ENCODE measurements around the gene KCNJ6. TPM values are rescaled to one million over a fixed set of nuclear protein-coding genes. Genes with fewer than 3 reads are reported as not detected.

Gene KCNJ6
- total RNA-seq, 2 experiments from 2014 or later, result not detected

GRCh38 chr21:37684115-37684493 lies 232.2 kb downstream of the KCNJ6 start:
- no peaks in the 10 kb centered on the region for H3K4me1 ChIP-seq (ENCODE audit: insufficient read depth, low read length, poor library complexity, severe bottlenecking)
- ChIA-PET CTCF (ENCODE audit: unreplicated experiment) (no interaction called here), POLR2A (no interaction called here)
- no peaks in the 10 kb centered on the region for H3K36me3 ChIP-seq (ENCODE audit: insufficient read depth, low read length)
- no peak overlapping the region for H3K27ac ChIP-seq (ENCODE audit: low read depth, low read length, poor library complexity, severe bottlenecking)
- no peak overlapping the region for H3K4me3 ChIP-seq (ENCODE audit: low read depth, low read length, poor library complexity, severe bottlenecking)
- no peak overlapping the region for H2AFZ ChIP-seq (ENCODE audit: low read length)
- H3K4me2 ChIP-seq (ENCODE audit: low read length), result no peak overlapping the region
- DNase-seq (ENCODE audit: low spot score), result no peak
- no TSS peak for BruUV-seq (replicated peaks)
- intact Hi-C loops (cut with micrococcal nuclease; ENCODE audit: unreplicated experiment), result no loop called here
- no peaks in the 10 kb centered on the region for H3K9me2 ChIP-seq (ENCODE audit: insufficient read depth, low read length)
- H3K79me2 ChIP-seq (ENCODE audit: insufficient read depth, low read depth, low read length), result no peaks in the 10 kb centered on the region
- H4K20me1 ChIP-seq (ENCODE audit: insufficient read depth, low read length), result no peaks in the 10 kb centered on the region
- TF ChIP-seq EZH2phosphoT487 (IDR thresholded peaks at IDR 0.05; ENCODE audit: borderline replicate concordance, low read depth, low read length), result no peak
- TF ChIP-seq, protein P1, sequence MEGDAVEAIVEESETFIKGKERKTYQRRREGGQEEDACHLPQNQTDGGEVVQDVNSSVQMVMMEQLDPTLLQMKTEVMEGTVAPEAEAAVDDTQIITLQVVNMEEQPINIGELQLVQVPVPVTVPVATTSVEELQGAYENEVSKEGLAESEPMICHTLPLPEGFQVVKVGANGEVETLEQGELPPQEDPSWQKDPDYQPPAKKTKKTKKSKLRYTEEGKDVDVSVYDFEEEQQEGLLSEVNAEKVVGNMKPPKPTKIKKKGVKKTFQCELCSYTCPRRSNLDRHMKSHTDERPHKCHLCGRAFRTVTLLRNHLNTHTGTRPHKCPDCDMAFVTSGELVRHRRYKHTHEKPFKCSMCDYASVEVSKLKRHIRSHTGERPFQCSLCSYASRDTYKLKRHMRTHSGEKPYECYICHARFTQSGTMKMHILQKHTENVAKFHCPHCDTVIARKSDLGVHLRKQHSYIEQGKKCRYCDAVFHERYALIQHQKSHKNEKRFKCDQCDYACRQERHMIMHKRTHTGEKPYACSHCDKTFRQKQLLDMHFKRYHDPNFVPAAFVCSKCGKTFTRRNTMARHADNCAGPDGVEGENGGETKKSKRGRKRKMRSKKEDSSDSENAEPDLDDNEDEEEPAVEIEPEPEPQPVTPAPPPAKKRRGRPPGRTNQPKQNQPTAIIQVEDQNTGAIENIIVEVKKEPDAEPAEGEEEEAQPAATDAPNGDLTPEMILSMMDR (conservative IDR thresholded peaks at IDR 0.05; ENCODE audit: low read length), result no peak
- H3K9me3 ChIP-seq (ENCODE audit: low read length), result no peaks in the 10 kb centered on the region

GRCh38 chr21:37683396-37684114 lies 232.7 kb downstream of the KCNJ6 start:
- POLR2A ChIA-PET, result no interaction called here
- no peaks in the 10 kb centered on the region for H3K79me2 ChIP-seq (ENCODE audit: insufficient read depth, low read depth, low read length)
- H3K4me1 ChIP-seq (ENCODE audit: insufficient read depth, low read length, poor library complexity, severe bottlenecking), result no peaks in the 10 kb centered on the region
- BruUV-seq (replicated peaks), result no TSS peak
- CTCF ChIA-PET (ENCODE audit: unreplicated experiment), result no interaction called here
- no peak overlapping the region for H3K4me3 ChIP-seq (ENCODE audit: low read depth, low read length, poor library complexity, severe bottlenecking)
- no peak overlapping the region for H3K27ac ChIP-seq (ENCODE audit: low read depth, low read length, poor library complexity, severe bottlenecking)
- intact Hi-C loops (cut with micrococcal nuclease; ENCODE audit: unreplicated experiment), result no loop called here
- H3K9me3 ChIP-seq (ENCODE audit: low read length), result no peaks in the 10 kb centered on the region
- DNase-seq (ENCODE audit: low spot score), result no peak
- no peaks in the 10 kb centered on the region for H3K36me3 ChIP-seq (ENCODE audit: insufficient read depth, low read length)
- H4K20me1 ChIP-seq (ENCODE audit: insufficient read depth, low read length), result no peaks in the 10 kb centered on the region
- TF ChIP-seq, protein P1 (conservative IDR thresholded peaks at IDR 0.05; ENCODE audit: low read length), result no peak
- no peak for TF ChIP-seq EZH2phosphoT487 (IDR thresholded peaks at IDR 0.05; ENCODE audit: borderline replicate concordance, low read depth, low read length)
- H3K4me2 ChIP-seq (ENCODE audit: low read length), result no peak overlapping the region
- no peaks in the 10 kb centered on the region for H3K9me2 ChIP-seq (ENCODE audit: insufficient read depth, low read length)
- no peak overlapping the region for H2AFZ ChIP-seq (ENCODE audit: low read length)

- no TSS peak for BruUV-seq (replicated peaks)
- ChIA-PET POLR2A (no interaction called here), CTCF (ENCODE audit: unreplicated experiment) (no interaction called here)
- intact Hi-C loops (cut with micrococcal nuclease; ENCODE audit: unreplicated experiment), result no loop called here
- Histone ChIP-seq H3K36me3 (ENCODE audit: insufficient read depth, low read length) (no peaks in the 10 kb centered on the region), H2AFZ (ENCODE audit: low read length) (no peak overlapping the region), H3K27ac (ENCODE audit: low read depth, low read length, poor library complexity, severe bottlenecking) (no peak overlapping the region), H3K4me1 (ENCODE audit: insufficient read depth, low read length, poor library complexity, severe bottlenecking) (no peaks in the 10 kb centered on the region), H3K4me3 (ENCODE audit: low read depth, low read length, poor library complexity, severe bottlenecking) (no peak overlapping the region), H3K4me2 (ENCODE audit: low read length) (no peak overlapping the region), H3K79me2 (ENCODE audit: insufficient read depth, low read depth, low read length) (no peaks in the 10 kb centered on the region), H3K9me2 (ENCODE audit: insufficient read depth, low read length) (no peaks in the 10 kb centered on the region), H3K9me3 (ENCODE audit: low read length) (no peaks in the 10 kb centered on the region), H4K20me1 (ENCODE audit: insufficient read depth, low read length) (no peaks in the 10 kb centered on the region)
- TF ChIP-seq, protein P1 (conservative IDR thresholded peaks at IDR 0.05; ENCODE audit: low read length), result no peak
- TF ChIP-seq EZH2phosphoT487 (IDR thresholded peaks at IDR 0.05; ENCODE audit: borderline replicate concordance, low read depth, low read length), result no peak
- no peak for DNase-seq (ENCODE audit: low spot score)
Observed at GRCh38 chr21:37682966-37683365, 233.3 kb downstream of the KCNJ6 start.
